HepG2 (cell line): ENCODE data around the gene C11orf58. TPM values are rescaled to one million over a fixed set of nuclear protein-coding genes. Genes with fewer than 3 reads are reported as not detected.

Source experiments
- ATAC-seq: fragments of 200-7000 bp; cut with Tn5 transposase; 3 replicates; pipeline ENCODE4 v1.9.1; 2020; ENCODE audit warnings: mild to moderate bottlenecking, moderate library complexity
- BruUV-seq: library from RNA; stranded (reverse); fragments of 400-500 nt; replicated peaks from 2 replicates; lab custom pipeline; 2021; lab: Mats Ljungman, UMichigan
- CTCF ChIA-PET: fragments of 300-600 bp; formaldehyde crosslinking; extraction: SDS; loops from one replicate; lab custom pipeline; 2021; ENCODE audit warnings: low total read pairs, inconsistent platforms, low intra/inter-chr PET ratio; lab: Yijun Ruan, JAX
- POLR2A ChIA-PET: fragments of 350-600 bp; sonication (Branson Sonifier 250); formaldehyde crosslinking; loops from one replicate; lab custom pipeline; 2020; ENCODE audit warnings: antibody characterized with exemption, inconsistent platforms; lab: Yijun Ruan, JAX
- DNase-seq: peaks from one replicate; pipeline ENCODE4 v3.0.0-alpha.2; 2015; ENCODE audit warnings: low spot score
- FAIRE-seq: peaks from 3 replicates; lab custom pipeline; 2011; peaks lifted over from hg19 to GRCh38; lab: Jason Lieb, UNC
- H2AFZ ChIP-seq: one replicate; pipeline ENCODE4 v1.6.1; 2011; ENCODE audit warnings: low read length, inconsistent platforms
- H3K27ac ChIP-seq: fragments of 300-600 bp; 3 replicates; pipeline ENCODE4 v1.8.0; 2011; ENCODE audit warnings: mixed run types, mild to moderate bottlenecking, mixed read lengths, low read length, inconsistent platforms; ENCODE audit not compliant: insufficient read depth; ENCODE audit errors: extremely low read length
- H3K27me3 ChIP-seq, 2 experiments: fragments of 200-600 bp in 1 of 2; 2 replicates in 1 of 2; 3 replicates in 1 of 2; pipeline versions ENCODE4 v1.6.0 to v1.8.0; 2011; ENCODE audit warnings: low read length in 2 of 2, mild to moderate bottlenecking in 2 of 2, moderate library complexity in 2 of 2, inconsistent platforms in 1 of 2; ENCODE audit not compliant: insufficient read depth in 2 of 2, control insufficient read depth in 1 of 2
- H3K36me3 ChIP-seq, 2 experiments: fragments of 200-600 bp in 1 of 2; replicated peaks in 1 of 2; 2 replicates in 1 of 2; 3 replicates in 1 of 2; pipeline versions ENCODE4 v1.5.1 to v1.8.0; 2011; ENCODE audit warnings: low read length in 2 of 2, inconsistent platforms in 1 of 2; ENCODE audit not compliant: insufficient read depth in 2 of 2, control insufficient read depth in 1 of 2
- H3K4me1 ChIP-seq: 2 replicates; pipeline ENCODE4 v1.5.1; 2012; ENCODE audit warnings: low read length, inconsistent platforms; ENCODE audit not compliant: insufficient read depth
- H3K4me2 ChIP-seq: 2 replicates; pipeline ENCODE4 v1.6.0; 2011; ENCODE audit warnings: low read depth, low read length, inconsistent platforms
- H3K4me3 ChIP-seq, 3 experiments: fragments of 200-600 bp in 1 of 3; sonication (generic), shearing (Covaris generic) in 1 of 3; replicated peaks in 1 of 3; 2 replicates each; pipeline ENCODE4 v1.5.1; 2011 to 2016; ENCODE audit warnings: low read length in 3 of 3, inconsistent platforms in 2 of 3, low read depth in 2 of 3, mild to moderate bottlenecking in 2 of 3, control low read depth in 1 of 3, mixed read lengths in 1 of 3; ENCODE audit not compliant: insufficient read depth in 1 of 3
- H3K79me2 ChIP-seq: one replicate; pipeline ENCODE4 v1.6.1; 2011; ENCODE audit warnings: low read length, inconsistent platforms; ENCODE audit not compliant: insufficient read depth
- H3K9ac ChIP-seq: 2 replicates; pipeline ENCODE4 v1.6.0; 2011; ENCODE audit warnings: mild to moderate bottlenecking, low read depth, low read length, inconsistent platforms; ENCODE audit not compliant: insufficient read depth
- H3K9me3 ChIP-seq: 2 replicates; pipeline ENCODE4 v1.5.1; 2012; ENCODE audit warnings: mild to moderate bottlenecking, low read length
- H4K20me1 ChIP-seq: 2 replicates; pipeline ENCODE4 v1.6.0; 2011; ENCODE audit warnings: inconsistent platforms, mild to moderate bottlenecking, low read length, moderate library complexity; ENCODE audit not compliant: insufficient read depth
- ARHGAP35 ChIP-seq: sonication (generic); formaldehyde crosslinking; IDR thresholded peaks from 2 replicates; pipeline ENCODE4 v1.9.0; 2022; ENCODE audit warnings: mild to moderate bottlenecking, inconsistent platforms, moderate library complexity, missing genetic modification reagents, borderline replicate concordance
- FIP1L1 ChIP-seq: fragments of 200-400 bp; formaldehyde crosslinking; IDR thresholded peaks from 2 replicates; pipeline ENCODE4 v1.6.1; 2018; ENCODE audit warnings: low read depth, mild to moderate bottlenecking, low read length, moderate library complexity, borderline replicate concordance; ENCODE audit not compliant: insufficient read depth
- FOXM1 ChIP-seq: sonication (generic); formaldehyde crosslinking; IDR thresholded peaks from 2 replicates; pipeline ENCODE4 v1.5.0; 2020; ENCODE audit warnings: missing genetic modification reagents
- HIVEP1 ChIP-seq: sonication (generic); formaldehyde crosslinking; IDR thresholded peaks from 2 replicates; pipeline ENCODE4 v1.4.0; 2020; ENCODE audit warnings: mild to moderate bottlenecking, missing genetic modification reagents
- KLF11 ChIP-seq: IDR thresholded peaks from 2 replicates; pipeline ENCODE4 v1.6.1; 2016; ENCODE audit warnings: missing compliant biosample characterization
- MATR3 ChIP-seq: sonication (generic); formaldehyde crosslinking; IDR thresholded peaks from 2 replicates; pipeline ENCODE4 v1.4.0; 2020; ENCODE audit warnings: missing genetic modification reagents
- MAZ ChIP-seq, 2 experiments: sonication (generic) in 1 of 2; formaldehyde crosslinking in 1 of 2; IDR thresholded peaks; 2 replicates each; pipeline versions ENCODE4 v1.5.0 to v1.6.1; 2012 to 2020; ENCODE audit warnings: low read depth in 2 of 2, mild to moderate bottlenecking in 2 of 2, borderline replicate concordance in 1 of 2, improper control_type of control experiment in 1 of 2, low read length in 1 of 2, missing genetic modification reagents in 1 of 2, moderate library complexity in 1 of 2
- NRL ChIP-seq: sonication (generic); formaldehyde crosslinking; IDR thresholded peaks from 2 replicates; pipeline ENCODE4 v1.5.0; 2020; ENCODE audit warnings: missing genetic modification reagents, mild to moderate bottlenecking, moderate library complexity, borderline replicate concordance
- TEAD3 ChIP-seq: optimal IDR thresholded peaks from 2 replicates; pipeline ENCODE3; 2016; ENCODE audit warnings: borderline replicate concordance
- YEATS4 ChIP-seq: sonication (generic); formaldehyde crosslinking; IDR thresholded peaks from 2 replicates; pipeline ENCODE4 v1.4.0; 2020; ENCODE audit warnings: missing genetic modification reagents, borderline replicate concordance
- ZNF556 ChIP-seq: sonication (generic); formaldehyde crosslinking; IDR thresholded peaks from 2 replicates; pipeline ENCODE4 v1.4.0; 2020; ENCODE audit warnings: mild to moderate bottlenecking, missing genetic modification reagents, borderline replicate concordance
- ZNF577 ChIP-seq: sonication (generic); formaldehyde crosslinking; IDR thresholded peaks from 2 replicates; pipeline ENCODE4 v1.4.0; 2020; ENCODE audit warnings: mild to moderate bottlenecking, low read depth, missing genetic modification reagents, borderline replicate concordance
- ZNF615 ChIP-seq: sonication (generic); formaldehyde crosslinking; IDR thresholded peaks from 2 replicates; pipeline ENCODE4 v1.5.0; 2020; ENCODE audit warnings: mild to moderate bottlenecking, missing genetic modification reagents, borderline replicate concordance
- ZNF839 ChIP-seq: sonication (generic); formaldehyde crosslinking; IDR thresholded peaks from 2 replicates; pipeline ENCODE4 v1.4.0; 2020; ENCODE audit warnings: missing genetic modification reagents, mild to moderate bottlenecking, borderline replicate concordance
- WGBS: methylation state at CpG from one replicate; pipeline ENCODE4 v1.1.6; 2017; ENCODE audit warnings: low lambda C conversion rate; 5-methylcytosine and 5-hydroxymethylcytosine counted together
- in situ Hi-C: cut with HindIII; loops from 2 replicates; pipeline ENCODE4 v1.10.0; 2017; ENCODE audit warnings: low pct_unique_long_range_greater_than_20kb; ENCODE audit not compliant: extremely low pct_ligation_motif_present
- intact Hi-C: fragments of 100-400 bp; cut with micrococcal nuclease; formaldehyde crosslinking; loops from one replicate; pipeline ENCODE4 v1.10.0; 2022; ENCODE audit not compliant: unreplicated experiment
- polyA plus RNA-seq, 8 experiments: library from polyadenylated mRNA; depleted of rRNA in 3 of 8; stranded (reverse) in 7 of 8; unstranded in 1 of 8; fragments of >200 nt; fragmentation: Illumina TruSeq in 4 of 8; extraction: Trizol in 4 of 8; gene quantifications; 2 replicates each; pipeline versions ENCODE4 v1.2.1 to v1.2.3, GENCODE V29; 2011 to 2016; ENCODE audit warnings: low read depth in 4 of 8, missing spikeins in 1 of 8, mixed read lengths in 1 of 8; ENCODE audit not compliant: insufficient read depth in 1 of 8
- total RNA-seq, 5 experiments: library from RNA; depleted of rRNA; stranded (reverse); fragments of >200 nt; fragmentation: Illumina TruSeq; extraction: Trizol; gene quantifications; 2 replicates each; pipeline ENCODE4 v1.2.3, GENCODE V29; 2016; ENCODE audit warnings: low read depth in 1 of 5

The C11orf58 gene
- total and polyA plus RNA-seq, 2 of the 13 experiments (the other 11 are each of a cell fraction or from before 2014, with no cell fraction given): 83.8 to 167 TPM

GRCh38 chr11:16789560-16790485 is 51.4 kb downstream of the C11orf58 start:
- Histone ChIP-seq H3K36me3 (peaks cover 17 to 38% of the 10 kb centered on the region in 2 experiments), H3K4me2 (no peak overlapping the region), H4K20me1 (no peaks in the 10 kb centered on the region)
- no peak for TF ChIP-seq TEAD3 (CRISPR knock-in tag)
- no peak for TF ChIP-seq FIP1L1
- no peak for TF ChIP-seq ZNF615
- no peak for TF ChIP-seq ZNF556 (CRISPR knock-in tag)
- no peak for TF ChIP-seq ZNF839 (CRISPR knock-in tag)
- TF ChIP-seq ZNF577 (CRISPR knock-in tag): no peak
- no peak for TF ChIP-seq ARHGAP35
- TF ChIP-seq YEATS4 (CRISPR knock-in tag): no peak
- no peak for TF ChIP-seq MAZ (IDR thresholded peaks at IDR 0.05; ENCODE audit: borderline replicate concordance, low read depth, low read length)
- TF ChIP-seq MAZ (CRISPR knock-in tag; IDR thresholded peaks at IDR 0.05; ENCODE audit: low read depth): no peak
- no peak for TF ChIP-seq FOXM1 (CRISPR knock-in tag)
- no peak for TF ChIP-seq MATR3 (CRISPR knock-in tag)
- TF ChIP-seq NRL (CRISPR knock-in tag): no peak
- no peak for TF ChIP-seq HIVEP1 (CRISPR knock-in tag)
- TF ChIP-seq KLF11 (CRISPR knock-in tag): no peak
- TF ChIP-seq, all 625 proteins: peak for 0
- Histone ChIP-seq H3K4me3 (no peak overlapping the region), H3K27ac (no peak overlapping the region), H2AFZ (no peak overlapping the region), H3K79me2 (no peaks in the 10 kb centered on the region), H3K9me3 (no peaks in the 10 kb centered on the region), H3K27me3 (no peaks in the 10 kb centered on the region), H3K9ac (no peak overlapping the region), H3K4me1 (peaks cover 39% of the 10 kb centered on the region)
- ChIA-PET CTCF (no interaction called here), POLR2A (no interaction called here)
- FAIRE-seq (no peak), DNase-seq (no peak), ATAC-seq (no peak)
- no TSS peak for BruUV-seq
- in situ Hi-C loops: no loop called here
- intact Hi-C loops: loop anchor here (10.0 kb wide), 1 partner anchor 135 kb away; no protein-coding TSS in a partner anchor
- WGBS: 94% methylated on average over 10 of the region's 10 CpGs
